Astrocyte of the spinal cord (primary cell): ENCODE results near the gene SPRR4.

Source experiments
- DNase-seq: peaks from one replicate; pipeline ENCODE4 v3.0.0; 2011; ENCODE audit warnings: low read depth, low spot score
- H3K4me3 ChIP-seq: 2 replicates; pipeline ENCODE4 v1.5.1; 2011; ENCODE audit warnings: low read depth, mild to moderate bottlenecking, low read length, moderate library complexity
- CTCF ChIP-seq: IDR thresholded peaks from 2 replicates; pipeline ENCODE4 v1.5.1; 2012; ENCODE audit warnings: low read depth, mild to moderate bottlenecking, low read length, inconsistent platforms
- in situ Hi-C: cut with HindIII; loops from 2 replicates; pipeline ENCODE4 v1.10.0; 2017; ENCODE audit warnings: low sequenced_read_pairs

SPRR4 gene

GRCh38 chr1:152970495-152970894, at the start of gene SPRR4:
SPRR4 (plus strand) TSS chr1:152970648; CDS start chr1:152971891, 1,243 bp downstream.
- no peak within 1 kb of the TSS for H3K4me3 ChIP-seq
- DNase-seq: no peak
- in situ Hi-C loops: no loop called here
- no peak for TF ChIP-seq CTCF

GRCh38 chr1:152924191-152924590, 46.3 kb upstream of the SPRR4 start:
- no peak overlapping the region for H3K4me3 ChIP-seq
- no peak for DNase-seq
- in situ Hi-C loops: no loop called here
- TF ChIP-seq CTCF: no peak

GRCh38 chr1:152926091-152926490, 44.4 kb upstream of the SPRR4 start:
- peak; percentile 30 for DNase-seq
- H3K4me3 ChIP-seq: no peak overlapping the region
- in situ Hi-C loops: no loop called here
- peak; percentile 56 for TF ChIP-seq CTCF

- H3K4me3 ChIP-seq: no peak overlapping the region
- TF ChIP-seq CTCF: no peak
- in situ Hi-C loops: no loop called here
- no peak for DNase-seq
Observed at GRCh38 chr1:152928671-152929070, 41.8 kb upstream of the SPRR4 start.

GRCh38 chr1:152932170-152932811, 38.2 kb upstream of the SPRR4 start:
- no peak for DNase-seq
- no peak overlapping the region for H3K4me3 ChIP-seq
- in situ Hi-C loops: no loop called here
- TF ChIP-seq CTCF: no peak

- DNase-seq: no peak
- no peak overlapping the region for H3K4me3 ChIP-seq
- in situ Hi-C loops: no loop called here
Observed at GRCh38 chr1:152933196-152933595, 37.3 kb upstream of the SPRR4 start.

More at GRCh38 chr1:152933196-152933595, 37.3 kb upstream of the SPRR4 start:
- TF ChIP-seq CTCF: no peak
